Measurements from ENCODE around the gene ADORA2A.

Gene ADORA2A

DNA sequence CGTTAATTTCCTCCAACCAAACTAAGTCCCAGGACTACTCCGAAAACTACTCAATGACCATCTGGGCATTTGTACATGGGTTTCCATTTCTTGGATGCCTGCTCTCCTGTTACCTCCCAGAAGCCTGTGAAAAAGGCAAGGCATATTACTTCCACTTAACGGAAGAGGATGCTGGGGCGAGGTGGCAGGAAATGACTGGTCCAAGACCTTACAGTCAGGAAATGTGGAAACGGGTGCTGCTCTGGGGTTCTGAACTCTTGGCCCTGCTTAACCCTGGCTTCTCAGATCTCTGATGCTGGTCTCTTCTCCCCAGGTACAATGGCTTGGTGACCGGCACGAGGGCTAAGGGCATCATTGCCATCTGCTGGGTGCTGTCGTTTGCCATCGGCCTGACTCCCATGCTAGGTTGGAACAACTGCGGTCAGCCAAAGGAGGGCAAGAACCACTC lies 12.9 kb downstream of the ADORA2A start:
- Histone ChIP-seq H3K27ac (ENCODE audit: insufficient read depth, low read length, poor library complexity, severe bottlenecking) (no peak overlapping the region), H3K4me1 (ENCODE audit: control insufficient read depth, insufficient read depth, low read length, poor library complexity, severe bottlenecking) (peaks cover 10% of the 10 kb centered on the region), H3K4me3 (ENCODE audit: insufficient read depth, low read depth, low read length, poor library complexity, severe bottlenecking) (no peak overlapping the region), H3K9me3 (ENCODE audit: control insufficient read depth, low read length) (no peaks in the 10 kb centered on the region), H3K36me3 (ENCODE audit: control insufficient read depth, insufficient read depth, low read length) (peaks cover 61% of the 10 kb centered on the region), H3K27me3 (replicated peaks; ENCODE audit: control insufficient read depth, insufficient read depth, low read length, poor library complexity, severe bottlenecking) (no peaks in the 10 kb centered on the region)
- no peak for DNase-seq

GRCh38 chr22:24440718-24441405 lies 13.5 kb downstream of the ADORA2A start:
- Histone ChIP-seq H3K4me1 (ENCODE audit: control insufficient read depth, insufficient read depth, low read length, poor library complexity, severe bottlenecking) (peaks cover 6% of the 10 kb centered on the region), H3K9me3 (ENCODE audit: control insufficient read depth, low read length) (no peaks in the 10 kb centered on the region), H3K27me3 (replicated peaks; ENCODE audit: control insufficient read depth, insufficient read depth, low read length, poor library complexity, severe bottlenecking) (no peaks in the 10 kb centered on the region), H3K36me3 (ENCODE audit: control insufficient read depth, insufficient read depth, low read length) (peaks cover 58% of the 10 kb centered on the region), H3K4me3 (ENCODE audit: insufficient read depth, low read depth, low read length, poor library complexity, severe bottlenecking) (no peak overlapping the region), H3K27ac (ENCODE audit: insufficient read depth, low read length, poor library complexity, severe bottlenecking) (no peak overlapping the region)
- no peak for DNase-seq

DNA sequence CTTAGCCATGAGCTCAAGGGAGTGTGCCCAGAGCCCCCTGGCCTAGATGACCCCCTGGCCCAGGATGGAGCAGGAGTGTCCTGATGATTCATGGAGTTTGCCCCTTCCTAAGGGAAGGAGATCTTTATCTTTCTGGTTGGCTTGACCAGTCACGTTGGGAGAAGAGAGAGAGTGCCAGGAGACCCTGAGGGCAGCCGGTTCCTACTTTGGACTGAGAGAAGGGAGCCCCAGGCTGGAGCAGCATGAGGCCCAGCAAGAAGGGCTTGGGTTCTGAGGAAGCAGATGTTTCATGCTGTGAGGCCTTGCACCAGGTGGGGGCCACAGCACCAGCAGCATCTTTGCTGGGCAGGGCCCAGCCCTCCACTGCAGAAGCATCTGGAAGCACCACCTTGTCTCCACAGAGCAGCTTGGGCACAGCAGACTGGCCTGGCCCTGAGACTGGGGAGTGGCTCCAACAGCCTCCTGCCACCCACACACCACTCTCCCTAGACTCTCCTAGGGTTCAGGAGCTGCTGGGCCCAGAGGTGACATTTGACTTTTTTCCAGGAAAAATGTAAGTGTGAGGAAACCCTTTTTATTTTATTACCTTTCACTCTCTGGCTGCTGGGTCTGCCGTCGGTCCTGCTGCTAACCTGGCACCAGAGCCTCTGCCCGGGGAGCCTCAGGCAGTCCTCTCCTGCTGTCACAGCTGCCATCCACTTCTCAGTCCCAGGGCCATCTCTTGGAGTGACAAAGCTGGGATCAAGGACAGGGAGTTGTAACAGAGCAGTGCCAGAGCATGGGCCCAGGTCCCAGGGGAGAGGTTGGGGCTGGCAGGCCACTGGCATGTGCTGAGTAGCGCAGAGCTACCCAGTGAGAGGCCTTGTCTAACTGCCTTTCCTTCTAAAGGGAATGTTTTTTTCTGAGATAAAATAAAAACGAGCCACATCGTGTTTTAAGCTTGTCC lies 14.3 kb downstream of the ADORA2A start:
- Histone ChIP-seq H3K36me3 (ENCODE audit: control insufficient read depth, insufficient read depth, low read length) (peaks cover 50% of the 10 kb centered on the region), H3K27ac (ENCODE audit: insufficient read depth, low read length, poor library complexity, severe bottlenecking) (no peak overlapping the region), H3K4me1 (ENCODE audit: control insufficient read depth, insufficient read depth, low read length, poor library complexity, severe bottlenecking) (peaks cover 4% of the 10 kb centered on the region), H3K9me3 (ENCODE audit: control insufficient read depth, low read length) (no peaks in the 10 kb centered on the region), H3K27me3 (replicated peaks; ENCODE audit: control insufficient read depth, insufficient read depth, low read length, poor library complexity, severe bottlenecking) (no peaks in the 10 kb centered on the region), H3K4me3 (ENCODE audit: insufficient read depth, low read depth, low read length, poor library complexity, severe bottlenecking) (no peak overlapping the region)
- DNase-seq: no peak

DNA sequence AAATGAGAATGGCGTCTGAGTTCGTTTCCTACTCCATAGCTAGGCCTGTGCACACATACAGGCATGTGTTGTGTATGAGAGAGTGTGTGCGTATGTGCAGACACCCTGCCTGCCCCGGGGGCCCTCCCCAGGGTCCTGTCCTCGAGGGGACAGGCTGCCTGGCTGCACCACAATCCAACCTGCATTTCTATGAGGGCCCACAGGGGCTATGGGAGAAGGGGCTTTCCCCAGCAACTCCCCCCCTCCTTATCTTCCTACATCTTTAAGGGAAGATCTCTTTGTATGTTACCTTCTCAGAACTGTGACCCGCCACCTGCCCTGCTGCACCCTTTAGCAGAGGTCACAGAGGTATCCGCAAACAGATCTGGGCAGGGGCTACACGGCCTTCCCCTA lies 14.9 kb downstream of the ADORA2A start:
- Histone ChIP-seq H3K27me3 (replicated peaks; ENCODE audit: control insufficient read depth, insufficient read depth, low read length, poor library complexity, severe bottlenecking) (no peaks in the 10 kb centered on the region), H3K4me3 (ENCODE audit: insufficient read depth, low read depth, low read length, poor library complexity, severe bottlenecking) (no peak overlapping the region), H3K4me1 (ENCODE audit: control insufficient read depth, insufficient read depth, low read length, poor library complexity, severe bottlenecking) (no peaks in the 10 kb centered on the region), H3K9me3 (ENCODE audit: control insufficient read depth, low read length) (no peaks in the 10 kb centered on the region), H3K27ac (ENCODE audit: insufficient read depth, low read length, poor library complexity, severe bottlenecking) (no peak overlapping the region), H3K36me3 (ENCODE audit: control insufficient read depth, insufficient read depth, low read length) (peaks cover 47% of the 10 kb centered on the region)
- DNase-seq: no peak

GRCh38 chr22:24443668-24444067 lies 16.3 kb downstream of the ADORA2A start:
- Histone ChIP-seq H3K36me3 (ENCODE audit: control insufficient read depth, insufficient read depth, low read length) (peaks cover 47% of the 10 kb centered on the region), H3K4me1 (ENCODE audit: control insufficient read depth, insufficient read depth, low read length, poor library complexity, severe bottlenecking) (no peaks in the 10 kb centered on the region)

DNA sequence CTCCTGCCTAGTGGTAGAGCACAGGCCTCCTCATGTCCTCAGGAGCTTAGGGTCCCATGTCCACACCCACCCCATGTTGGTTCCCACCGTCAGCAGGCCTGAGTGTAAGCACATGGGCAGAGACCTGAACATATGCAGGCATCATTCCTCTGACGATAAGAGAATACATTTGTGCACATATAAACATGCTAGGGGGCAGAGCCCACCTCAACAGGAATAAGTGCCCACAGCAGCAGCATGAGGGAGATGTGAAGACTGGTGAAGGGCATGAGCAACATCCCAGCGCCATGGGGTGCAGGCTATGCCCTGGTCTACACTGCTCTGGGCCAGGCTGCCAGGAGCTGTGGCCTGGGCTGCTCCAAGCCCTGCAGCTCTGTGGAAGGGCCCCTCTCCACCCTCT lies 16.9 kb downstream of the ADORA2A start:
- no peak overlapping the region for H3K4me3 ChIP-seq (ENCODE audit: insufficient read depth, low read depth, low read length, poor library complexity, severe bottlenecking)
- no peaks in the 10 kb centered on the region for H3K4me1 ChIP-seq (ENCODE audit: control insufficient read depth, insufficient read depth, low read length, poor library complexity, severe bottlenecking)
- H3K27ac ChIP-seq (ENCODE audit: insufficient read depth, low read length, poor library complexity, severe bottlenecking): no peak overlapping the region
- no peaks in the 10 kb centered on the region for H3K9me3 ChIP-seq (ENCODE audit: control insufficient read depth, low read length)
- H3K27me3 ChIP-seq (replicated peaks; ENCODE audit: control insufficient read depth, insufficient read depth, low read length, poor library complexity, severe bottlenecking): no peaks in the 10 kb centered on the region
- no peak for DNase-seq
- H3K36me3 ChIP-seq (ENCODE audit: control insufficient read depth, insufficient read depth, low read length): peaks cover 46% of the 10 kb centered on the region

More at GRCh38 chr22:24443668-24444067, 16.3 kb downstream of the ADORA2A start:
- H3K27me3 ChIP-seq (replicated peaks; ENCODE audit: control insufficient read depth, insufficient read depth, low read length, poor library complexity, severe bottlenecking): no peaks in the 10 kb centered on the region
- no peak overlapping the region for H3K4me3 ChIP-seq (ENCODE audit: insufficient read depth, low read depth, low read length, poor library complexity, severe bottlenecking)
- no peak overlapping the region for H3K27ac ChIP-seq (ENCODE audit: insufficient read depth, low read length, poor library complexity, severe bottlenecking)
- no peaks in the 10 kb centered on the region for H3K9me3 ChIP-seq (ENCODE audit: control insufficient read depth, low read length)
- no peak for DNase-seq

GRCh38 chr22:24444729-24445466 lies 17.5 kb downstream of the ADORA2A start:
- Histone ChIP-seq H3K9me3 (ENCODE audit: control insufficient read depth, low read length) (no peaks in the 10 kb centered on the region), H3K4me3 (ENCODE audit: insufficient read depth, low read depth, low read length, poor library complexity, severe bottlenecking) (no peak overlapping the region), H3K36me3 (ENCODE audit: control insufficient read depth, insufficient read depth, low read length) (peaks cover 40% of the 10 kb centered on the region), H3K27ac (ENCODE audit: insufficient read depth, low read length, poor library complexity, severe bottlenecking) (no peak overlapping the region), H3K27me3 (replicated peaks; ENCODE audit: control insufficient read depth, insufficient read depth, low read length, poor library complexity, severe bottlenecking) (no peaks in the 10 kb centered on the region), H3K4me1 (ENCODE audit: control insufficient read depth, insufficient read depth, low read length, poor library complexity, severe bottlenecking) (no peaks in the 10 kb centered on the region)
- DNase-seq: no peak

DNA sequence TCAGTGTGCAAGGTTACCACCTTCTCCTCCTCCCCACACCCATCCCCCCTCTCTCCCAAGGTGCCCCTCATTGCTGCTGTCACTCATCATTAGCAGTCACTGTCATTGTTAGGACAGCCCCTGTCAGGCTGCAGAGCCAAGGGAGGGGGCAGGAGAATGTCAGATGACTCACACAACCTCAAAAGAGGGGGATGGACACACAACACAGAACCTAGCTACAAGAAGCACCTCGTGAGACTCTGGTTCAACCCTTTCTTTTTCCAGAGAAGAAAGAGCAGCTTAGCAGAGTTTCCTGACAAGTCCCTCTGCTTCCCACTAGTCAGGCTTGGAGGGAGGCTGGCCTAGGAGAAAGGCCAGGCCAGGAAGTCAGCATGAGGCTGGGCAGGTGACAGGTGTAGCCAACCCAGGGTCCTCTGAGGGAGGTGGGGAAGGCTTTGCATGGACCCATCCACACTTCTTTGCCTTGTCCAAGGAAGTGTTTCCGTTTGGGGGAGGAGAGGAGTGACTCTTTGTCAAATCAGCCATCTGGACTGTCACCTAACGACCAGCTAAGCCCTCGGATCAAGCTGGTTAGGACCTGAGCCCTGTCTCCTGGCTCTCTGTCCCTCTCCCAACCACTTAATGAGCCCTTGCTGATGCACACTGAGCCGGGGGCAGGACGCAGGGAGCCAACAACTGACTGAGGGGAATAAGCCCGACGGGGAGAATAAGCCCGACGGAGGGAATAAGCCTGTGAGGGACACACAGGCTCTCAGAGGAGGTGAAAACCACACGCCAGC lies 18.3 kb downstream of the ADORA2A start:
- Histone ChIP-seq H3K4me3 (ENCODE audit: insufficient read depth, low read depth, low read length, poor library complexity, severe bottlenecking) (no peak overlapping the region), H3K36me3 (ENCODE audit: control insufficient read depth, insufficient read depth, low read length) (peaks cover 32% of the 10 kb centered on the region), H3K27me3 (replicated peaks; ENCODE audit: control insufficient read depth, insufficient read depth, low read length, poor library complexity, severe bottlenecking) (no peaks in the 10 kb centered on the region), H3K4me1 (ENCODE audit: control insufficient read depth, insufficient read depth, low read length, poor library complexity, severe bottlenecking) (no peaks in the 10 kb centered on the region), H3K9me3 (ENCODE audit: control insufficient read depth, low read length) (no peaks in the 10 kb centered on the region), H3K27ac (ENCODE audit: insufficient read depth, low read length, poor library complexity, severe bottlenecking) (no peak overlapping the region)
- DNase-seq: no peak

DNA sequence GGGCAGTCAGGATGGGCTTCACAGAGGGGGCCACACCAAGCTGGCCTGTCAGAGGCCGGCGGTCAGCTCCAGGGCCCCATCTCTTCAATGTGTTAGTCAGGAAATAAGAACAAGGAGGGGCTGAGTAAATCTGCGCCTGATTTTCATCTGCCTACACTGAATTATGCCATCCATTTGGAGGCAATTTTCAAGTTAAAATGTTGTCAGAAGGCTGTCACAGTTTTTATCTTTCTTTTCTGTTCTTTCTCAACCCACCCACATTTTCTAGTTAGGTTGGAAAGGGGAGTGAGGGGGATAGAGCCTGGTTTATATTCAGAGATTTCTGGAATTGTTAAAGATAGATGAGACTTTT lies 18.8 kb downstream of the ADORA2A start:
- H3K27me3 ChIP-seq (replicated peaks; ENCODE audit: control insufficient read depth, insufficient read depth, low read length, poor library complexity, severe bottlenecking): no peaks in the 10 kb centered on the region
- H3K4me3 ChIP-seq (ENCODE audit: insufficient read depth, low read depth, low read length, poor library complexity, severe bottlenecking): no peak overlapping the region
- no peaks in the 10 kb centered on the region for H3K9me3 ChIP-seq (ENCODE audit: control insufficient read depth, low read length)
- no peak overlapping the region for H3K27ac ChIP-seq (ENCODE audit: insufficient read depth, low read length, poor library complexity, severe bottlenecking)
- peaks cover 26% of the 10 kb centered on the region for H3K36me3 ChIP-seq (ENCODE audit: control insufficient read depth, insufficient read depth, low read length)
- DNase-seq: no peak
- H3K4me1 ChIP-seq (ENCODE audit: control insufficient read depth, insufficient read depth, low read length, poor library complexity, severe bottlenecking): no peaks in the 10 kb centered on the region

Data from effector memory CD4-positive, alpha-beta T cell (primary cell).